ENCODE measurements around the gene TENM3.

DNA sequence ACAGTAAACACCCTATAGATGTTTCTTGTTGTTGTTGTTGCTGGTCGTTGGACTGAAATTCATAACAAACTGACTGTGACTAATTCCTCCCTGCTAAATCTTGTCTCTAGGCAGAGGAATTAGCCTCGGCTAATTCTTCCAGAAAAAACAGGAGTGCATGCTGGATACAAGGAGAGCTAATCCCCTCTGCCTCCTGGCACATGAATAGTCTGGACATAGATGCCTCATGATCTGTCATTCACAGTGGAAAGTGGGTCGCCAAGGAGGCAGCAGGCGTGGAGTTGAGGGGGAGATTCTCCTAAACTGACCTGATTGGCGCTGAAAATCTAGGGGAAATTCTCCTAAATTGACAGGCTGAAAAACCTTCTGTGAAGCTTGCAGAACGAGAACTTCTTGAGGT lies 453.9 kb downstream of the TENM3 start:
- TF ChIP-seq, protein P1, sequence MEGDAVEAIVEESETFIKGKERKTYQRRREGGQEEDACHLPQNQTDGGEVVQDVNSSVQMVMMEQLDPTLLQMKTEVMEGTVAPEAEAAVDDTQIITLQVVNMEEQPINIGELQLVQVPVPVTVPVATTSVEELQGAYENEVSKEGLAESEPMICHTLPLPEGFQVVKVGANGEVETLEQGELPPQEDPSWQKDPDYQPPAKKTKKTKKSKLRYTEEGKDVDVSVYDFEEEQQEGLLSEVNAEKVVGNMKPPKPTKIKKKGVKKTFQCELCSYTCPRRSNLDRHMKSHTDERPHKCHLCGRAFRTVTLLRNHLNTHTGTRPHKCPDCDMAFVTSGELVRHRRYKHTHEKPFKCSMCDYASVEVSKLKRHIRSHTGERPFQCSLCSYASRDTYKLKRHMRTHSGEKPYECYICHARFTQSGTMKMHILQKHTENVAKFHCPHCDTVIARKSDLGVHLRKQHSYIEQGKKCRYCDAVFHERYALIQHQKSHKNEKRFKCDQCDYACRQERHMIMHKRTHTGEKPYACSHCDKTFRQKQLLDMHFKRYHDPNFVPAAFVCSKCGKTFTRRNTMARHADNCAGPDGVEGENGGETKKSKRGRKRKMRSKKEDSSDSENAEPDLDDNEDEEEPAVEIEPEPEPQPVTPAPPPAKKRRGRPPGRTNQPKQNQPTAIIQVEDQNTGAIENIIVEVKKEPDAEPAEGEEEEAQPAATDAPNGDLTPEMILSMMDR (IDR thresholded peaks at IDR 0.05): no peak
- TF ChIP-seq POLR2A (IDR thresholded peaks at IDR 0.05): no peak

Data from vagina (tissue), 2 donors.